ENCODE measurements around the gene PRKAA1.

DNA sequence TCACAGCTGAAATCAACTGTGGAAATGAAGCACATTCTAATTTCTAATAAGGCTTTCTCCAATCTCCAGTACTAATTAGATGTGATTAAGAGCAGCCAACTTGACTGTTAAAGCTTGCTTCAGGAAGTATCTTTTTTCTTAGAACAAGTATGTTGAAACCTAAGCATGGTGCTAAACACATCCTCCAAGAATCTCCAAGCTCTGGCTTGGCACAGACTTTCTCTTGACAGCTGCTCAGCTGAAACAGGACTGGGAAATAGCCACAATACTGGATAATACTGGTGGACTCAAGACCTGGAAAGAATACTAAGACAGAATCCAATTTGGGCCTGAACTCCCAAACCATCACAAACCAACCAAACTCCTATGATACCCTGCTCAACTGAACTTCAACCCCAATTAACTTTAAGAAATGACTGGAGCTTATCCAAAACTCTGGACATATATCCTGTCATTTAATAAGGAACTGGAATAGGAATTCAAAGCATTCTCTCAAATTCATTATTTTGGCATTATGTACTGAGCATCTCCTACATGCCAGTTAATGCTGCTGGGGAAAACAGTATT, 16.2 kb downstream of the PRKAA1 start:
- TF ChIP-seq USF2 (IDR thresholded peaks at IDR 0.05; ENCODE audit: low read depth, low read length) = no peak
- TF ChIP-seq, protein P1, sequence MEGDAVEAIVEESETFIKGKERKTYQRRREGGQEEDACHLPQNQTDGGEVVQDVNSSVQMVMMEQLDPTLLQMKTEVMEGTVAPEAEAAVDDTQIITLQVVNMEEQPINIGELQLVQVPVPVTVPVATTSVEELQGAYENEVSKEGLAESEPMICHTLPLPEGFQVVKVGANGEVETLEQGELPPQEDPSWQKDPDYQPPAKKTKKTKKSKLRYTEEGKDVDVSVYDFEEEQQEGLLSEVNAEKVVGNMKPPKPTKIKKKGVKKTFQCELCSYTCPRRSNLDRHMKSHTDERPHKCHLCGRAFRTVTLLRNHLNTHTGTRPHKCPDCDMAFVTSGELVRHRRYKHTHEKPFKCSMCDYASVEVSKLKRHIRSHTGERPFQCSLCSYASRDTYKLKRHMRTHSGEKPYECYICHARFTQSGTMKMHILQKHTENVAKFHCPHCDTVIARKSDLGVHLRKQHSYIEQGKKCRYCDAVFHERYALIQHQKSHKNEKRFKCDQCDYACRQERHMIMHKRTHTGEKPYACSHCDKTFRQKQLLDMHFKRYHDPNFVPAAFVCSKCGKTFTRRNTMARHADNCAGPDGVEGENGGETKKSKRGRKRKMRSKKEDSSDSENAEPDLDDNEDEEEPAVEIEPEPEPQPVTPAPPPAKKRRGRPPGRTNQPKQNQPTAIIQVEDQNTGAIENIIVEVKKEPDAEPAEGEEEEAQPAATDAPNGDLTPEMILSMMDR (conservative IDR thresholded peaks at IDR 0.05; ENCODE audit: low read depth, low read length) = no peak
